ENCODE data around the gene ATP6V1G2.

Gene ATP6V1G2

GRCh38 chr6:31573239-31574105, 27.1 kb upstream of the ATP6V1G2 start:
- no peak overlapping the region for H3K4me3 ChIP-seq (ENCODE audit: low read depth, low read length)
- TF ChIP-seq MAX (IDR thresholded peaks at IDR 0.05; ENCODE audit: low read depth, low read length): no peak
- TF ChIP-seq CTCF (IDR thresholded peaks at IDR 0.05; ENCODE audit: low read depth, low read length): no peak
- no peak for TF ChIP-seq POLR2A (IDR thresholded peaks at IDR 0.05; ENCODE audit: extremely low read depth, insufficient read length)
- TF ChIP-seq MYC (IDR thresholded peaks at IDR 0.05; ENCODE audit: low read depth, low read length): no peak
- no peak for DNase-seq (ENCODE audit: low read depth)

- TF ChIP-seq POLR2A (IDR thresholded peaks at IDR 0.05; ENCODE audit: extremely low read depth, insufficient read length): no peak
- TF ChIP-seq CTCF (IDR thresholded peaks at IDR 0.05; ENCODE audit: low read depth, low read length): no peak
- no peak for TF ChIP-seq MAX (IDR thresholded peaks at IDR 0.05; ENCODE audit: low read depth, low read length)
- no peak for TF ChIP-seq MYC (IDR thresholded peaks at IDR 0.05; ENCODE audit: low read depth, low read length)
- H3K4me3 ChIP-seq (ENCODE audit: low read depth, low read length): no peak within 1 kb of the TSS
- no peak for DNase-seq (ENCODE audit: low read depth)
These were observed 25.9 kb upstream of the ATP6V1G2 start, which contains the start of gene LTA for GRCh38 chr6:31572041-31572911. Gene LTA, plus strand, starts transcription at chr6:31572289. Its CDS starts 454 bp downstream, at chr6:31572743.

GRCh38 chr6:31569861-31570536, 23.6 kb upstream of the ATP6V1G2 start:
- no peak for TF ChIP-seq POLR2A (IDR thresholded peaks at IDR 0.05; ENCODE audit: extremely low read depth, insufficient read length)
- no peak for DNase-seq (ENCODE audit: low read depth)
- H3K4me3 ChIP-seq (ENCODE audit: low read depth, low read length): no peak overlapping the region

GRCh38 chr6:31568537-31568961, 22.1 kb upstream of the ATP6V1G2 start:
- no peak overlapping the region for H3K4me3 ChIP-seq (ENCODE audit: low read depth, low read length)
- no peak for DNase-seq (ENCODE audit: low read depth)
- no peak for TF ChIP-seq MYC (IDR thresholded peaks at IDR 0.05; ENCODE audit: low read depth, low read length)
- TF ChIP-seq MAX (IDR thresholded peaks at IDR 0.05; ENCODE audit: low read depth, low read length): 0 out of 2 replicates have a peak, but pooled peaks have one; percentile 7

- H3K4me3 ChIP-seq (ENCODE audit: low read depth, low read length): no peak overlapping the region
- TF ChIP-seq MYC (IDR thresholded peaks at IDR 0.05; ENCODE audit: low read depth, low read length) (no peak), MAX (IDR thresholded peaks at IDR 0.05; ENCODE audit: low read depth, low read length) (no peak), POLR2A (IDR thresholded peaks at IDR 0.05; ENCODE audit: extremely low read depth, insufficient read length) (no peak), CTCF (IDR thresholded peaks at IDR 0.05; ENCODE audit: low read depth, low read length) (no peak)
- DNase-seq (ENCODE audit: low read depth): no peak
These were observed 21.3 kb upstream of the ATP6V1G2 start for GRCh38 chr6:31567531-31568370.

GRCh38 chr6:31560697-31561058, 14.3 kb upstream of the ATP6V1G2 start:
- H3K4me3 ChIP-seq (ENCODE audit: low read depth, low read length): peak overlapping the region; percentile 34
- TF ChIP-seq CTCF (IDR thresholded peaks at IDR 0.05; ENCODE audit: low read depth, low read length) (no peak), MYC (IDR thresholded peaks at IDR 0.05; ENCODE audit: low read depth, low read length) (no peak), MAX (IDR thresholded peaks at IDR 0.05; ENCODE audit: low read depth, low read length) (no peak), POLR2A (IDR thresholded peaks at IDR 0.05; ENCODE audit: extremely low read depth, insufficient read length) (no peak)
- DNase-seq (ENCODE audit: low read depth): no peak
